Mammary epithelial cell (primary cell): ENCODE measurements around the gene KCNQ2.

Experiments used
- EZH2 ChIP-seq: IDR thresholded peaks from 2 replicates; pipeline ENCODE4 v1.6.1; 2012; ENCODE audit warnings: low read length, inconsistent platforms, borderline replicate concordance
- TF ChIP-seq, protein P1 (sequence below), 2 donors: IDR thresholded peaks in 1 of 2; conservative IDR thresholded peaks in 1 of 2; 2 replicates each; pipeline ENCODE4 v1.5.1; 2011 to 2012; ENCODE audit warnings: inconsistent platforms in 2 of 2, low read length in 2 of 2, mild to moderate bottlenecking in 2 of 2, control low read depth in 1 of 2, low read depth in 1 of 2; ENCODE audit not compliant: insufficient read depth in 1 of 2; ENCODE audit errors: extremely low read depth in 1 of 2

- TF ChIP-seq, protein P1, sequence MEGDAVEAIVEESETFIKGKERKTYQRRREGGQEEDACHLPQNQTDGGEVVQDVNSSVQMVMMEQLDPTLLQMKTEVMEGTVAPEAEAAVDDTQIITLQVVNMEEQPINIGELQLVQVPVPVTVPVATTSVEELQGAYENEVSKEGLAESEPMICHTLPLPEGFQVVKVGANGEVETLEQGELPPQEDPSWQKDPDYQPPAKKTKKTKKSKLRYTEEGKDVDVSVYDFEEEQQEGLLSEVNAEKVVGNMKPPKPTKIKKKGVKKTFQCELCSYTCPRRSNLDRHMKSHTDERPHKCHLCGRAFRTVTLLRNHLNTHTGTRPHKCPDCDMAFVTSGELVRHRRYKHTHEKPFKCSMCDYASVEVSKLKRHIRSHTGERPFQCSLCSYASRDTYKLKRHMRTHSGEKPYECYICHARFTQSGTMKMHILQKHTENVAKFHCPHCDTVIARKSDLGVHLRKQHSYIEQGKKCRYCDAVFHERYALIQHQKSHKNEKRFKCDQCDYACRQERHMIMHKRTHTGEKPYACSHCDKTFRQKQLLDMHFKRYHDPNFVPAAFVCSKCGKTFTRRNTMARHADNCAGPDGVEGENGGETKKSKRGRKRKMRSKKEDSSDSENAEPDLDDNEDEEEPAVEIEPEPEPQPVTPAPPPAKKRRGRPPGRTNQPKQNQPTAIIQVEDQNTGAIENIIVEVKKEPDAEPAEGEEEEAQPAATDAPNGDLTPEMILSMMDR (conservative IDR thresholded peaks at IDR 0.05 in 1 of 2, IDR thresholded peaks at IDR 0.05 in 1 of 2; ENCODE audit: extremely low read depth in 1 of 2, insufficient read depth in 1 of 2, low read depth in 1 of 2, low read length in 2 of 2): no peak
- TF ChIP-seq EZH2: no peak
Observed at GRCh38 chr20:63362436-63363009, 109.9 kb downstream of the KCNQ2 start.
